Fibroblast of lung (primary cell): ENCODE data around the gene PRKAR1B.

ENCODE experiments used
- CTCF ChIP-seq, 2 donors: IDR thresholded peaks in 1 of 2; conservative IDR thresholded peaks in 1 of 2; 1 replicate in 1 of 2; 2 replicates in 1 of 2; pipeline ENCODE4 v1.5.1; 2011 to 2012; ENCODE audit warnings: low read length in 2 of 2, control low read depth in 1 of 2, inconsistent platforms in 1 of 2, low read depth in 1 of 2, mild to moderate bottlenecking in 1 of 2
- EZH2 ChIP-seq: IDR thresholded peaks from 2 replicates; pipeline ENCODE4 v1.5.1; 2012; ENCODE audit warnings: low read length, control low read depth, mild to moderate bottlenecking; ENCODE audit errors: missing control alignments

GRCh38 chr7:578386-578785 is 148.7 kb downstream of the PRKAR1B start:
- TF ChIP-seq CTCF (conservative IDR thresholded peaks at IDR 0.05 in 1 of 2, IDR thresholded peaks at IDR 0.05 in 1 of 2; ENCODE audit: low read depth in 1 of 2, low read length in 2 of 2), result no peak
- no peak for TF ChIP-seq EZH2
